ENCODE results near the gene JMJD4. TPM values are rescaled to one million over a fixed set of nuclear protein-coding genes. Genes with fewer than 3 reads are reported as not detected.
A peak's percentile ranks its signal among the peaks of the same experiment; 100 is the strongest.

The JMJD4 gene
- total RNA-seq, 1 experiment from 2014 or later = 24.4 TPM

DNA sequence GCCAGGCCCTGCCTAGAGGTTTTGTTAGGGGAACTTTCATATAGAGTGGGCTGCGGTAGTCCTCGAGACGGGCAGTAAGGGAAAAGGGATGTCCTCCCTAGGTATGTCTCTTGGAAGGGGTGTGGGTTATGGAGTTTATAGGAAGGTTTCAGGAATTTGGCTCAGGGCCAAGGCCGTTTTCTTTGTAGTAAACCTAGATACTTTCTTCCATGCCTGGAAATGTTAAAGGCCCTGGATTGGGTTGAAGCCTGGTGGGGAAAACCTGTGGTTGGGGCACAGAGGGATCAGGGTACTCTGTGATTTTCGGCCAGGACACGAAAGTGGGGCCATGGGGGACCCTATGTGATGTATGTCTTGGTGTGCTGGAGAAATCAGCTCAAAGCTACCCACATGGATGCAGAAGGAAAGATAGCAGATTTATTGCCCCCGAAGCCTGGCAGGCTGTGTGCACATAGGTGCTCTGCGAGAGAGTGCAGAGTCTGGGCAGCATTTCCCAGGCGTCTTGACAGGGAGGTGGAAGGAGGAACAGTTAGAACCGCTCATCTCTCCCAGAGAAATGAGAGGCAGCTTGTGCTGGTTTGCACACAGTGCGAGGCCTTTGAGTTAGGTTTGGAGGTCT, 1.8 kb upstream of the JMJD4 start:
- no peak overlapping the region for H3T11ph ChIP-seq (ENCODE audit: low read length)
- H2BK5ac ChIP-seq (ENCODE audit: insufficient read length, low read length) = no peak overlapping the region
- H3K18ac ChIP-seq (ENCODE audit: insufficient read length, low read depth, low read length) = no peak overlapping the region
- H3K27me3 Mint-ChIP-seq (ENCODE audit: low read depth) = no peaks in the 10 kb centered on the region
- H3K9me3 ChIP-seq (ENCODE audit: control insufficient read depth, low read depth, low read length) = no peaks in the 10 kb centered on the region
- TF ChIP-seq, protein P1, sequence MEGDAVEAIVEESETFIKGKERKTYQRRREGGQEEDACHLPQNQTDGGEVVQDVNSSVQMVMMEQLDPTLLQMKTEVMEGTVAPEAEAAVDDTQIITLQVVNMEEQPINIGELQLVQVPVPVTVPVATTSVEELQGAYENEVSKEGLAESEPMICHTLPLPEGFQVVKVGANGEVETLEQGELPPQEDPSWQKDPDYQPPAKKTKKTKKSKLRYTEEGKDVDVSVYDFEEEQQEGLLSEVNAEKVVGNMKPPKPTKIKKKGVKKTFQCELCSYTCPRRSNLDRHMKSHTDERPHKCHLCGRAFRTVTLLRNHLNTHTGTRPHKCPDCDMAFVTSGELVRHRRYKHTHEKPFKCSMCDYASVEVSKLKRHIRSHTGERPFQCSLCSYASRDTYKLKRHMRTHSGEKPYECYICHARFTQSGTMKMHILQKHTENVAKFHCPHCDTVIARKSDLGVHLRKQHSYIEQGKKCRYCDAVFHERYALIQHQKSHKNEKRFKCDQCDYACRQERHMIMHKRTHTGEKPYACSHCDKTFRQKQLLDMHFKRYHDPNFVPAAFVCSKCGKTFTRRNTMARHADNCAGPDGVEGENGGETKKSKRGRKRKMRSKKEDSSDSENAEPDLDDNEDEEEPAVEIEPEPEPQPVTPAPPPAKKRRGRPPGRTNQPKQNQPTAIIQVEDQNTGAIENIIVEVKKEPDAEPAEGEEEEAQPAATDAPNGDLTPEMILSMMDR (conservative IDR thresholded peaks at IDR 0.05) = no peak
- H2BK20ac ChIP-seq (ENCODE audit: low read depth, low read length, poor library complexity, severe bottlenecking) = no peak overlapping the region
- H2BK120ac ChIP-seq (ENCODE audit: low read depth, low read length, poor library complexity, severe bottlenecking) = no peak overlapping the region
- no peak overlapping the region for H2AK5ac ChIP-seq (ENCODE audit: insufficient read length, low read length)
- no peak overlapping the region for H3K9ac ChIP-seq (ENCODE audit: extremely low read depth, insufficient read length, low read length)
- H3K4ac ChIP-seq (ENCODE audit: low read depth, low read length) = no peak overlapping the region
- peaks cover 10 to 23% (median 20%) of the 10 kb centered on the region in 3 experiments; a peak in 6 of 7 replicates for H3K36me3 Mint-ChIP-seq (ENCODE audit: insufficient read depth in 1 of 3, low read depth in 3 of 3)
- H3K23ac ChIP-seq (ENCODE audit: insufficient read length, low read depth, low read length) = no peak overlapping the region
- no CpG with 5 or more reads among the region's 11 CpGs for WGBS (ENCODE audit: extremely low coverage, insufficient read length, low lambda C conversion rate)
- H3K56ac ChIP-seq (ENCODE audit: insufficient read length, low read depth, low read length) = no peak overlapping the region
- peaks cover 3% of the 10 kb centered on the region for H4K20me1 ChIP-seq (ENCODE audit: control insufficient read depth, insufficient read depth, insufficient read length)
- no peak overlapping the region for H4K5ac ChIP-seq (ENCODE audit: insufficient read length, low read depth, low read length)
- no peak overlapping the region for H2AFZ ChIP-seq (ENCODE audit: low read length)
- peak overlapping the region; percentile 69 to 89 for H3K4me3 Mint-ChIP-seq
- H4K91ac ChIP-seq (ENCODE audit: insufficient read length, low read depth, low read length) = no peak overlapping the region
- no peaks in the 10 kb centered on the region for H3K27me3 ChIP-seq (ENCODE audit: insufficient read depth, low read length)
- DNase-seq = no peak
- H3K27ac Mint-ChIP-seq = peak overlapping the region in 1 of 3 experiments; percentile 53; a peak in 1 of 7 replicates
- peaks cover 19 to 32% of the 10 kb centered on the region in 2 experiments for H3K4me1 Mint-ChIP-seq
- no peak overlapping the region for H4K8ac ChIP-seq (replicated peaks; ENCODE audit: insufficient read length, low read depth, low read length)
- no peak overlapping the region for H3K14ac ChIP-seq (ENCODE audit: insufficient read depth, low read length)
- H3K4me2 ChIP-seq (ENCODE audit: insufficient read depth, insufficient read length, low read length) = no peak overlapping the region
- no peak overlapping the region for H3K27ac ChIP-seq (ENCODE audit: insufficient read length, low read depth, low read length)
- H2BK12ac ChIP-seq (ENCODE audit: insufficient read length, low read depth, low read length) = no peak overlapping the region
- H3K79me1 ChIP-seq (ENCODE audit: insufficient read depth, low read depth, low read length, poor library complexity, severe bottlenecking) = peaks cover 5% of the 10 kb centered on the region
- H2BK15ac ChIP-seq (ENCODE audit: low read depth, low read length) = no peak overlapping the region
- peaks cover 13% of the 10 kb centered on the region; the same call in 1 of the 2 replicates for H3K79me2 ChIP-seq (ENCODE audit: insufficient read depth, low read length)
- no peaks in the 10 kb centered on the region for H3K9me3 Mint-ChIP-seq
- peaks cover 18% of the 10 kb centered on the region for H3K23me2 ChIP-seq (ENCODE audit: insufficient read length, low read depth, low read length, poor library complexity, severe bottlenecking)
- H3K4me1 ChIP-seq (ENCODE audit: insufficient read depth, low read length) = peaks cover 3% of the 10 kb centered on the region; the same call in 1 of the 2 replicates

Data from H9 (cell line).